DOHH2 (cell line): ENCODE measurements around the gene RASL10A.

Source experiments
- CTCF ChIP-seq: fragments of 200-600 bp; sonication (generic); IDR thresholded peaks from one replicate; pipeline ENCODE4 v1.5.1; 2014; ENCODE audit warnings: antibody characterized with exemption, mild to moderate bottlenecking, low read depth, low read length; ENCODE audit not compliant: poor library complexity, severe bottlenecking
- EZH2phosphoT487 ChIP-seq: fragments of 200-600 bp; sonication (generic); IDR thresholded peaks from 2 replicates; pipeline ENCODE4 v1.6.1; 2017; ENCODE audit warnings: borderline replicate concordance, mild to moderate bottlenecking, antibody characterized with exemption, low read length, moderate library complexity, mixed read lengths

DNA sequence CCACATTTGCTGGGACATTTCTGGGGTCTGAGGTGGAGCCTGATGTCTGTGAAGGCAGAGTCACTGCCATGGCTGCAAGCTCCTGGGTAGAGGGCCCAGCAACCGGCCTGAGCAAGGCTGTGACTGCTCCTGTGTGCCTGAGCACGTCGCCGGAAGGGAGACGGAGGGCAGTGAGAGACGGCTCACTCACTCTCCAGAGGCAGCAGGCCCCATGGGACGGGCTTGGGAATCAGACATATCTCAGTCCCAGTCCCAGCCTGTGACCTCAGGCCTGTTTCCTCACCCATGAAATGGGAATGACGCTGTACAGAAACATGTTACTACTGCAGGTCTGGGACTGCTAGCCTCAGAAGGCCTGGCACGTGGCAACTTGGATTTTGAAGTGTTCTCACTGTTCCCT is 36.4 kb upstream of the RASL10A start:
- no peak for TF ChIP-seq CTCF
- no peak for TF ChIP-seq EZH2phosphoT487
